ENCODE data around the gene ZNF445. TPM values are rescaled to one million over a fixed set of nuclear protein-coding genes. Genes with fewer than 3 reads are reported as not detected.

Gene ZNF445
- total and polyA plus RNA-seq, 2 donors (not counting 3 experiments of a cell fraction or from before 2014, with no cell fraction given), result 2.3 to 17.8 TPM

GRCh38 chr3:44412365-44412764 is 65.1 kb downstream of the ZNF445 start:
- H3K4me3 ChIP-seq (replicated peaks in 1 of 3; ENCODE audit: insufficient read depth in 1 of 3, low read depth in 1 of 3, low read length in 3 of 3), result no peak overlapping the region
- H3K27me3 ChIP-seq (ENCODE audit: control insufficient read depth in 2 of 2, insufficient read depth in 2 of 2, low read length in 2 of 2), result no peaks in the 10 kb centered on the region
- no peak overlapping the region for H3K4me2 ChIP-seq (ENCODE audit: insufficient read depth, low read length)
- no peaks in the 10 kb centered on the region for H4K20me1 ChIP-seq (replicated peaks; ENCODE audit: control insufficient read depth, extremely low read depth, insufficient read depth, low read length)
- H3K9me3 ChIP-seq (replicated peaks; ENCODE audit: control insufficient read depth, insufficient read depth, low read length), result no peaks in the 10 kb centered on the region
- H2AFZ ChIP-seq (ENCODE audit: low read depth, low read length), result peak overlapping the region; percentile 23
- H3K4me1 ChIP-seq (ENCODE audit: control insufficient read depth, extremely low read depth, insufficient read depth, low read length), result no peaks in the 10 kb centered on the region
- H3K9ac ChIP-seq (replicated peaks; ENCODE audit: extremely low read depth, insufficient read depth, low read length), result no peak overlapping the region
- no peak overlapping the region for H3K27ac ChIP-seq (ENCODE audit: insufficient read depth, low read depth, low read length)
- no peaks in the 10 kb centered on the region for H3K9me1 ChIP-seq (replicated peaks; ENCODE audit: control insufficient read depth, extremely low read depth, insufficient read depth, low read length)
- no peaks in the 10 kb centered on the region for H3K36me3 ChIP-seq (ENCODE audit: control insufficient read depth in 2 of 2, extremely low read depth in 1 of 2, insufficient read depth in 2 of 2, low read length in 2 of 2)
- H3K79me2 ChIP-seq (ENCODE audit: control insufficient read depth, insufficient read depth, low read length), result no peaks in the 10 kb centered on the region
- intact Hi-C loops (cut with micrococcal nuclease) (no loop called here), dilution Hi-C loops (cut with MboI; ENCODE audit: extremely low pct_ligation_motif_present, low sequenced_read_pairs) (no loop called here)
- TF ChIP-seq GATA2 (IDR thresholded peaks at IDR 0.05; ENCODE audit: insufficient read depth, insufficient read length, low read depth, low read length), result no peak
- no peak for TF ChIP-seq JUN (IDR thresholded peaks at IDR 0.05; ENCODE audit: borderline replicate concordance, insufficient read depth, insufficient read length, low read depth)
- TF ChIP-seq FOS (IDR thresholded peaks at IDR 0.05; ENCODE audit: borderline replicate concordance, insufficient read depth, low read length), result no peak
- no peak for TF ChIP-seq MAX (IDR thresholded peaks at IDR 0.05; ENCODE audit: insufficient read depth, insufficient read length)
- no peak for TF ChIP-seq CTCF (IDR thresholded peaks at IDR 0.05; ENCODE audit: extremely low read depth in 1 of 2, insufficient read depth in 1 of 2, low read depth in 1 of 2, low read length in 2 of 2)
- TF ChIP-seq POLR2AphosphoS5 (IDR thresholded peaks at IDR 0.05; ENCODE audit: insufficient read depth, low read depth, low read length), result no peak
- TF ChIP-seq MYC (IDR thresholded peaks at IDR 0.05; ENCODE audit: low read depth, low read length), result no peak
- TF ChIP-seq EZH2 (IDR thresholded peaks at IDR 0.05; ENCODE audit: borderline replicate concordance, low read depth, low read length, severe bottlenecking), result no peak
- TF ChIP-seq POLR2A (IDR thresholded peaks at IDR 0.05; ENCODE audit: low read depth, low read length), result no peak
- no peak for FAIRE-seq
- POLR2A ChIA-PET, result no interaction called here
- BruUV-seq (replicated peaks), result no TSS peak
- CTCF ChIA-PET, result no interaction called here
- DNase-seq (ENCODE audit: low read depth, low spot score), result no peak

Data from endothelial cell of umbilical vein (primary cell).